HepG2 (cell line): Measurements from ENCODE around the gene MVP.

Source experiments
- CREM ChIP-seq, 2 experiments: sonication (generic) in 1 of 2; formaldehyde crosslinking in 1 of 2; IDR thresholded peaks; 2 replicates each; pipeline versions ENCODE4 v1.4.0 to v1.6.1; 2016 to 2020; ENCODE audit warnings: antibody characterized with exemption in 1 of 2, mild to moderate bottlenecking in 1 of 2, missing genetic modification reagents in 1 of 2
- CTCF ChIP-seq: sonication (generic); formaldehyde crosslinking; IDR thresholded peaks from 2 replicates; pipeline ENCODE4 v1.5.0; 2020; ENCODE audit warnings: mild to moderate bottlenecking, missing genetic modification reagents, moderate library complexity
- JUND ChIP-seq: sonication (generic); formaldehyde crosslinking; IDR thresholded peaks from 2 replicates; pipeline ENCODE4 v1.8.0; 2022; ENCODE audit warnings: mild to moderate bottlenecking, missing genetic modification reagents
- MBD4 ChIP-seq: IDR thresholded peaks from 2 replicates; pipeline ENCODE4 v1.6.1; 2012; ENCODE audit warnings: low read length, inconsistent platforms, borderline replicate concordance
- POLR2A ChIP-seq, 2 experiments: IDR thresholded peaks; 2 replicates each; pipeline ENCODE4 v1.6.1; 2011; ENCODE audit warnings: low read depth in 2 of 2, low read length in 2 of 2, mild to moderate bottlenecking in 1 of 2, moderate library complexity in 1 of 2; ENCODE audit not compliant: insufficient read depth in 1 of 2
- RERE ChIP-seq: IDR thresholded peaks from 2 replicates; pipeline ENCODE4 v1.6.1; 2016; ENCODE audit warnings: low read depth, missing genetic modification reagents, missing compliant biosample characterization
- SMAD9 ChIP-seq: sonication (generic); formaldehyde crosslinking; IDR thresholded peaks from 2 replicates; pipeline ENCODE4 v1.5.1; 2020; ENCODE audit warnings: mild to moderate bottlenecking, missing genetic modification reagents
- TEAD3 ChIP-seq: optimal IDR thresholded peaks from 2 replicates; pipeline ENCODE3; 2016; ENCODE audit warnings: borderline replicate concordance
- ZFP91 ChIP-seq: sonication (generic); formaldehyde crosslinking; IDR thresholded peaks from 2 replicates; pipeline ENCODE4 v1.9.0; 2022; ENCODE audit warnings: missing genetic modification reagents, mild to moderate bottlenecking, borderline replicate concordance
- ZNF354B ChIP-seq: sonication (generic); formaldehyde crosslinking; IDR thresholded peaks from 2 replicates; pipeline ENCODE4 v1.8.0; 2022; ENCODE audit warnings: mild to moderate bottlenecking, missing genetic modification reagents
- ZNF883 ChIP-seq: sonication (generic); formaldehyde crosslinking; IDR thresholded peaks from 2 replicates; pipeline ENCODE4 v1.5.1; 2020; ENCODE audit warnings: mild to moderate bottlenecking, missing genetic modification reagents; ENCODE audit errors: not compliant biosample characterization

GRCh38 chr16:29824589-29825144 is 4.4 kb downstream of the MVP start:
- no peak for TF ChIP-seq RERE (CRISPR knock-in tag)
- no peak for TF ChIP-seq CTCF (CRISPR knock-in tag)
- TF ChIP-seq POLR2A (IDR thresholded peaks at IDR 0.05; ENCODE audit: insufficient read depth in 1 of 2, low read depth in 2 of 2, low read length in 2 of 2): no peak; a peak in 2 of 4 replicates
- TF ChIP-seq MBD4: no peak
- TF ChIP-seq TEAD3: no peak
- no peak for TF ChIP-seq ZFP91 (CRISPR knock-in tag)
- TF ChIP-seq ZNF354B (CRISPR knock-in tag): no peak
- TF ChIP-seq CREM (IDR thresholded peaks at IDR 0.05): no peak
- no peak for TF ChIP-seq CREM (CRISPR knock-in tag; IDR thresholded peaks at IDR 0.05)
- TF ChIP-seq JUND (CRISPR knock-in tag): no peak
- TF ChIP-seq SMAD9 (CRISPR knock-in tag): no peak
- no peak for TF ChIP-seq ZNF883 (CRISPR knock-in tag)
